SH-SY5Y (cell line): Measurements from ENCODE around the gene SPPL2C.

ENCODE experiments used
- GATA2 ChIP-seq: IDR thresholded peaks from 2 replicates; pipeline ENCODE4 v1.6.1; 2011; ENCODE audit warnings: mild to moderate bottlenecking, low read depth, low read length
- GATA3 ChIP-seq: IDR thresholded peaks from 2 replicates; pipeline ENCODE4 v1.6.1; 2011; ENCODE audit warnings: low read depth, mild to moderate bottlenecking, low read length, moderate library complexity

DNA sequence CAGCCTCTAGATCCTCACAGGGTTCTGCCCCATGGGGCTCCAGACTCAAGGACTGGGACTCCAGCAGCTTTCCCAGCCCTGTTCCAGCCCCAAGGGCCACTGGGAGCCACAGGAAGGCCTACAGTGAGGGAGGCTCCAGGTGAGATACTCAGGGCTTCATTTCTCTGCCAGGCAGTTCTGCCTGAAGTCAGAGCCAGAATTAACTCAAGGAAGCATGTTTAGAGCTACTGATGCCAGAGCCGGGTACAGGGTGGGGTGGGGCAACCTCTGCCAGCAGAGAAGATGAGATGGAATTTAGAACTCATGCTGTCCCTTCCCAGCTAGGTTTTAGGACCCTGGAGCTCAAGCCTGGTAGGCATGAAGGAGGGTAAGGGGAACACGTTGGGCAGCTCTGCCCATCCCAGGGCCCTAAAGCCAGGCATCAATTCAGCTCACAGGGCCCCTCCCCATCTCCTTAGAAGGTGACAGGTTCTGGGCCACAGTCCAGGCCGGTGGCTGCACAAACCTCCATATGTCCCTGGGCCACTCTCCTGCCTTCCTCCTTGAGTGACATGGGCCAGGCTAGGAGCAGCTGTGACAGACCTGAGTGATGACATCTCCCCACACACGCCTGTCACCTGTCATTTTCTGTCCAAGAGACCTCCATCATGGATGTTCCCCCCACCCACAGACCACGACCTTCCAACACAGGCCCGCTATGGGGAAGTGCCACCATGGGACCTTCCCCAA, 24.5 kb upstream of the SPPL2C start:
- TF ChIP-seq GATA3 (no peak), GATA2 (no peak)
